Heart left ventricle (tissue), 13 donors: Measurements from ENCODE around the gene PREP.

Experiments used
- CTCF ChIP-seq, 12 donors: fragments of 200-600 bp; sonication (generic) in 4 of 12; IDR thresholded peaks; one replicate each; pipeline versions ENCODE4 v1.5.0 to v1.8.0; 2018 to 2022; ENCODE audit warnings: antibody characterized with exemption in 12 of 12, mild to moderate bottlenecking in 5 of 12
- POLR2A ChIP-seq, 2 donors: fragments of 450-650 bp; IDR thresholded peaks; one replicate each; pipeline ENCODE4 v1.6.1; 2017; ENCODE audit warnings: antibody characterized with exemption in 2 of 2, mild to moderate bottlenecking in 2 of 2, moderate library complexity in 2 of 2
- donor health status: ischemic (EF 13 %, LVEDD 7.1; RV severe dilation, severe dysfunction).
- donor health status: DM: no; HTN: yes; CAD: no.
- donor health status: DM: no; HTN: no; CAD: no.
- donor health status: ischemic (EF 25% LVEDD 6.9; RV normal size, moderate dysfunction).
- donor health status: ischemic (EF 25% LVEDD 5.7; RV mildly dilated, moderate dysfunction).
- donor health status: ischemic (EF 35%, LVEDD 5.7; RV mildly dilated, moderate dysfunction).
- donor health status: nonischemic (EF 11% LVEDD 7.7; RV severe dilation, severe dysfunction).
- donor health status: DM: yes; HTN: yes; CAD: no.
- donor health status: PGD.
- donor health status: ischemic (EF 29% LVEDD 5.4; RV normal size, mild dysfunction).
- donor health status: nonischemic (EF 23%, LVEDD 6.1; RV moderate dilation, normal function).

DNA sequence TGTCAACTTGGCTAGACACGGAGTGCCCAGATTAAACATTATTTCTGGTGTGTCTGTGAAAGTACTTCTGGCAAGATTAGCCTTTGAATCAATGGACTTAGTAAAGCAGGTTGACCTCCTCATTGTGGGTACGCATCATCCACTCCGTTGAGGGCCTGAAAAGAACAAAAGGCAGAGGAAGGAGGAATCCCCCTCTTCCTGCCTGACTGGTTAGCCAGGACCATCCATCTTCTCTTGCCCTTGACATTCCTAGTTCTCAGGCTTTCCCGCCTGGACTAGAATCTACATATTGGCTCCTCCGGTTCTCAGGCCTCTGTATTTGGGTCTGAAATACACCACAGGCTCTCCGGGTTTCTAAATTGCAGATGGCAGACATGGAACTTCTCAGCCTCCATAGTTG is 149.1 kb downstream of the PREP start:
- TF ChIP-seq CTCF (IDR thresholded peaks at IDR 0.05) (no peak), POLR2A (IDR thresholded peaks at IDR 0.05) (no peak)
